GM19463 (cell line): ENCODE measurements around the gene DHCR7.

ENCODE experiments used
- ATAC-seq: cut with Tn5 transposase; IDR thresholded peaks from one replicate; pipeline ENCODE4 v1.9.1; 2021; ENCODE audit warnings: mild to moderate bottlenecking, moderate library complexity; ENCODE audit not compliant: unreplicated experiment

DHCR7 gene, protein sequence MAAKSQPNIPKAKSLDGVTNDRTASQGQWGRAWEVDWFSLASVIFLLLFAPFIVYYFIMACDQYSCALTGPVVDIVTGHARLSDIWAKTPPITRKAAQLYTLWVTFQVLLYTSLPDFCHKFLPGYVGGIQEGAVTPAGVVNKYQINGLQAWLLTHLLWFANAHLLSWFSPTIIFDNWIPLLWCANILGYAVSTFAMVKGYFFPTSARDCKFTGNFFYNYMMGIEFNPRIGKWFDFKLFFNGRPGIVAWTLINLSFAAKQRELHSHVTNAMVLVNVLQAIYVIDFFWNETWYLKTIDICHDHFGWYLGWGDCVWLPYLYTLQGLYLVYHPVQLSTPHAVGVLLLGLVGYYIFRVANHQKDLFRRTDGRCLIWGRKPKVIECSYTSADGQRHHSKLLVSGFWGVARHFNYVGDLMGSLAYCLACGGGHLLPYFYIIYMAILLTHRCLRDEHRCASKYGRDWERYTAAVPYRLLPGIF

GRCh38 chr11:71448257-71449171, at the start of gene DHCR7:
DHCR7 (minus strand) TSS chr11:71448393; CDS start chr11:71444952, 3,441 bp downstream.
- ATAC-seq: peak; percentile 84

DNA sequence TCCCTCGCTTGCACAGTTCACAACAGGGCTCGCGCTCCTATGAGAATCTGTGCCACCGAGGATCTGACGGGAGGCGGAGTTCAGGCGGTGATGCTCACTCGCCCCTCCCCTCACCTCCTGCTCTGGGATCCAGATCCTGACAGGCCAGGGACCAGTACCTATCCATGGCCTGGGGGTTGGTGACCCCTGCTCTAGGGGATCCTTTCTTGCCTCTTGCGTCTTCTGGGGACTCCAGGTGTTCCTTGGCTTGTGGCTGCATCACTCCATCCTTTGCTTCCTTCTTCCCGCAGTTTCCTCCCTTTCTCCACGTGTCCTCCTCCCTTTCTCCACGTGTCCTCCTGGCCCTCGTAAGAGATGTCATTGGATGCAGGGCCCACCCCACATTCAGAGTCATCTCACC, 48.2 kb upstream of the DHCR7 start:
- no peak for ATAC-seq

DNA sequence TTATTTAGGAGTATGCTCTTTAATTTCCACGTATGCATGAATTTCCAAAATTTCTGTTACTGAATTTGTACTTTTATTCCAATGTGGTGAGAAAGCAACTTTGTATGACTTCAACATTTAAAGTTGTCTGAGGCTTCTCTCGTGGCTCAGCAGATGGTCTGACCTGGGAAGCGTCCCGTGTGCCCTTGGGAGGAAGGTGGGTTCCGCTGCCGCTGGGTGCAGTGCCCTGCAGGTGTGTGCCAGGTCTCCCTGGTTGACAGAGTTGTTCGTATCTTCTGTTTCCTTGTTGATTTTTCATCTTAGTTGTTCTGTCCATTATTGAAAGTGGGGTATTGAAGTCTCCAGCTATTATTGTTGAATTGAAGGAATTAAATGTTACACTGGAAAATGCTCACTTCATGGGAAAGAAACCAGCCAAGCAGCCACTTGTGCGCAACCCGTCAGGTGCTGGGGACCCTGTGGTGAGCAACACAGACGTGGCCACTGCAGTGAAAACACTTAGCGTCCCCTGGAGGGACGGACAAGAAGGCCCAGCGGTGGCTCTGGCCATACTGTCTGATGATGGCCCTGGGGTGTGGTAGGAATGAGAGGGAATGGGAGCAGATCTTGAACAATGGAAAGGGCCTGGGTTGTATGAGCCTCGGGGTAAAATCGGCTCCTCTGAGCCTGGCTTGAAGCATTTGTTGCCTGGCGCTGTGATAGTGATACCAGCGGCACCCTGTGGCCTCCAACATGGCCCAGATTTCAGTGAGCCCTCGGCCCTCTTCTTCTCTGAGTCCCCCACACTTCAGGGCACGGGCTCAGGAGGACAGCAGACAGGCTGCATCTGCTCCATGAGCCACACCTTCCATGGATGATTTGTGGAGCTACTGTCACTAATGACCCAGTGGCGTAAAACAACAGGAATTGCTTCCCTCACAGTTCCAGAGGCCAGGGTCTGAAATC, 47.4 kb upstream of the DHCR7 start:
- ATAC-seq: no peak

DNA sequence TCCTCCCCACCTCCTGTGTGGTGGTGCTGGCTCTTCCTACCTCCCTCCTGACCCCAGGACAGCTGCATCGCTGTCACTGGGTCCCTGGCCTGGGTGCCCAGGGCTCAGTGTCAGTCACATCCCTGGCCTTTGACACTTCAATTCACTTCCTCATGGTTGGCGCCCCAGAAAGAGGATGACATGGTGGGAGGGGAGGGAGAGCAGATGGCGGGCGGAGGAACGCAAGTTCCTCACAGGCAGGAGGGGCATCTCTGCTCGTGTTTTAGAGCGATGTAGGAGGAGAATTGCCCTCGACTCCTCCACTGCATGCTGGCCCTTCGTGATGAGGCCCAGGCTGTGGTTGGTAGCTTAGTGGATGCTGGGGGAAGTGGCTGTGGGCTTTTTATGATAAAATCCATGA, 43.7 kb upstream of the DHCR7 start:
- ATAC-seq: no peak

DNA sequence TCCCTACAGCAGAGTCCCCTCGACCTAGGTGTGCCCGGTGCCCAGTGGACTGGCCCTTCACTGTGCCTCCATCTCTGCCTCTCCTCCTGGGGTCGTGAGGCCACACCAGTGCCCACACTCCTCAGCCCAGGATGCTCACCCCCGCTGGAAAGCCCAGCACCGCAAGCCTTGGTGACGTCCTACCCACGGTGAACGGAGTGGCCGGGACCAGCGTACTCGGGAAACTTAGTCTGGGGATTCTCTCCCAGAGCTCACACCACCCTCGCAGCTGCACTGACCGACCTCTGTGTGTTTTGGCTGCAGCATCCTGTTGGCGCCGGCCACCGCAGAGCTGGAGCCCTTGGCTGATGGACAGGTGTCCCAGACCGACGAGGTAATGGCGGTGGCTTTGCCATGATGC, 43.3 kb upstream of the DHCR7 start:
- ATAC-seq: no peak

- ATAC-seq: no peak
Measured at GRCh38 chr11:71490731-71491390, 42.7 kb upstream of the DHCR7 start.

DNA sequence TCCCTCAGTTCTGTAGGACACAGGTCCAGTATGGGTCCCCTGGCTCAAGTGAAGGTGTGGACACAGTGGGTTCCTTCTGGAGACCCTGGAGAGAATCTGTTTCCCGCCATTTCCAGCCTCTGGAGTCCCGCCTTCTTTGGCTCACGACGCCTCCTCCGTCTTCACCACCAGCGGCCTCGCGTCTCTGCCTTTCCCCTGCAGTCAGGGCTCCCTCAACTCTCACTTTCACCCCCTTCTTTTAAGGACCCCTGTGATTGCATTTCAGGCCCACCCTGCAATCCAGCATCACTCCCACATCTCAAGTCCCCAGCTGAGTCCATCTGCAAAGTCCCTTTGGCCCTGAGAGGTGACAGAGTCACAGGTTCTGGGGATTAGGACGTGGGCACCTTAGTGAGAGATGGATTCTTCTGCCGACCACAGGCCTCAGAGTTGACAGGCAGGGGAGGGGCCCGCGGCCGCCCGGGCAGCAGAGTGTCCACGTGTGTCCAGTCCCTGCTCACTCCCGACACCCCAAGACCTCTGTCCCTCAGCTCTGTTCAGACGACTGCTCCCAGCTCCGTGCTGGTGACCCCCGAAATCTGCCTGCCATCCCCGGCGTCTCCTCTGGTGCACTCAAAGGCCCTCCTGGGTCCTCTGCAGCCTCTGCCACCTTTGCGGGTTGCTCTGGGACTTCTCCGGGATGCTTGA, 42.0 kb upstream of the DHCR7 start:
- no peak for ATAC-seq

DNA sequence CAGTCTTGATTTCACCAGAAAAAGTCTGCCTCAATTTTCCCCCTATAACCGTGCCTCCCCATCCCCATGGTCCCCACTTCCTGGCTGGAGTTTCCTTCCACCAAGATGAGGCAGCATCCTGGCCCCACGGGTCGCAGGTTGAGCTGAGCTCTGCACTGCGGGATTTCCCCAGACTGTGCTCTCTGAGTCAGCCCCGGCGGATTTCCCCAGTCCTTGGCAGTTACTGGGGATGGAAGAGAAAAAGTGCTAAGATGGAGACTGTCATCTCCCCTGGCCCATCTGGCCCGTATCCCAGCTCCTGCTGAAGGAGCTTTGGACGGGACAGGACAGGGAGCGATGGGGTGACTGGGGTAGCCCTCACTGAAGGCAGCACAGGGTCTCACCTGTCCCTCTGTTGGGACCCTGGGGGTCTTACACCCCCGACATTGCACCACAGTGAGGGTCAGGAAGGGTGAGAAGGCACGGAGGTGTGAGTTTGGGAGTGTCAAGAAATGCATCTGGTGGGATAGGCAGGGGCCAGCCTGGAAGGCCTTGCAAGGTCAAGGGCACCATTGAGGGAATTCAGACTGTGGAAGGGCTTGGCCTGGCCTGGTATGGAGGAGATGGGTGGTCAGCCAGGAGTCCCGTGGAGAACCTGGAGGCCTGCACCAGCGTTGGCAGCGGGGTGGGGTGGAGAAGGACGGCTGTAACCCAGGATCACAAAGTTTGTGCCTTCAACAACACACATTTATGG, 41.3 kb upstream of the DHCR7 start:
- peak; percentile 76 for ATAC-seq

DNA sequence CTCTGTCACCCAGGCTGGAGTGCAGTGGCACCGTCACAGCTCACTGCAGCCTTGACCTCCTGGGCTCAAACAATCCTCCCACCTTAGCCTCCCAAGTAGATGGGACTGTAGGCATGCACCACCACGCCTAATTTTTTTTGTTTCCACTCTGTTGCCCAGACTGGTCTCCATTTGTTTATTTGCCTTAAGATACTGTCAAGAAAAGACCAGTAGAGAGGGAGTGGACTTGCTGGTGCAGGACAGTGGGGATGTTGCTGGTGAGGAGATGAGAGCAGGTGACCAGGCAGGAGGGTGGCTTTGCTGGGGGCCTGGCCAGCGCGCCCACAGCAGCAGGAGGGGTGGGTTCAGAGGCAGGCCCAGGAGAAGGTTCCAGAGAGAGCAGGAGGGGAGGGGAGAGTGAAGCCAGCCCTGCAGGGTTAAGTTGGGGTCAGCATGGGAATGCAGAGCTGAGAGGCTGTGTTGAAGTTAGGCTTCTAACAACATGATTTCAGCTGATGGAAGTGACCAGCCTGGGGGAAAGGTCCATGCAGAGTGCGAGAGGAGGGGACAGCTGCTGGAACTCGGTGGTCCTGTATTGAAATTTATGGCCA, 40.6 kb upstream of the DHCR7 start:
- no peak for ATAC-seq

- no peak for ATAC-seq
Measured at GRCh38 chr11:71486320-71486719, 38.1 kb upstream of the DHCR7 start.

GRCh38 chr11:71485466-71485865, 37.3 kb upstream of the DHCR7 start:
- ATAC-seq: no peak

DNA sequence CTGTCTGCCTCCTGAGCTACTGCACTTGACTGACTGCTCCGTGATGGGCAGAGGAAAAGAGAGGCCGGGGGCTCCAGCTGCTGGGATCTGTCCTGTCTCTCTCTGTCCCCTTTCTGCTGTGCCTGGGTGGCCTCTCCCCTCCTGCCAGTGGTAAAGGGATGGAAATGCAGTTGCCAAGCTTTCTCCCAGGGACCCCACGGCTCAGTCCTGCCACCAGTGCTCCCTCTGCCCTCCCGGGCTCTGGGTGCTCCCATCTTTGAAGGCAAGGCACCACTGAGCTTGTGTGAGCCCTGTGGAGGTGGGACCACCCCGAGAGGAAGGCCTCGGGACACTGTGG, 36.8 kb upstream of the DHCR7 start:
- no peak for ATAC-seq

GRCh38 chr11:71484248-71485062, 36.3 kb upstream of the DHCR7 start:
- no peak for ATAC-seq

DNA sequence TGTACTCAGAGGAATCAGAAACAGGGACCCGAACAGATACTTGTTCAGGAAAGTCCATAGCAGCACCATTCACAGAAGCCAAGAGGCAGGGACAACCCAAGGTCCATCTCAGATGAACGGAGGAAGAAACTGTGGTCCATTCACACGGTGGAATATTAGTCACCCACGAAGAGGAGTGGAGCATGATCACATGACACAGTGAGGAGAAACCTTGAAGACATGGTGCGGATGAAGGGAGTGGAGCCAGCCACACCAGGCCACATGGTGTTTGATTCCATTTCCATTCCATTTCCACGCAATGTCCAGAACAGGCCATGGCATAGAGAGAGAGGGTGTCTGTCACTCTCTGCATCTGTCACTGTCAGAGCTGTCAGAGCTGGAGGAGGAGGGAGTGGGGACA, 35.5 kb upstream of the DHCR7 start:
- no peak for ATAC-seq

GRCh38 chr11:71482746-71483364, 34.7 kb upstream of the DHCR7 start:
- no peak for ATAC-seq

- ATAC-seq: no peak
Measured at GRCh38 chr11:71482216-71482615, 34.0 kb upstream of the DHCR7 start.
